NCI-H2029 treated with DMSO at 0.1 percent for 48 hours (cell line): ENCODE results near the gene FYB1.
A peak's percentile ranks its signal among the peaks of the same experiment; 100 is the strongest.
"Not testable (repeated sequence)": the region's sequence is repeated elsewhere in the genome, so short reads cannot be mapped to it uniquely, and the experiment has no call there.

Source experiments
- DNase-seq: peaks from one replicate; lab custom pipeline; 2025; lab: John Stamatoyannopoulos, UW

FYB1 gene

GRCh38 chr5:39228596-39228995, 9.2 kb upstream of the FYB1 start:
- DNase-seq: no peak

- DNase-seq: no peak
Observed at GRCh38 chr5:39226558-39226957, 7.2 kb upstream of the FYB1 start.

- DNase-seq: no peak
Observed at GRCh38 chr5:39226100-39226451, 6.7 kb upstream of the FYB1 start.

- DNase-seq: no peak
Observed at GRCh38 chr5:39225405-39226099, 6.2 kb upstream of the FYB1 start.

GRCh38 chr5:39224196-39224761, 4.9 kb upstream of the FYB1 start:
- DNase-seq: no peak

GRCh38 chr5:39223565-39224156, 4.3 kb upstream of the FYB1 start:
- DNase-seq: no peak

- DNase-seq: not testable (repeated sequence)
Observed at GRCh38 chr5:39221671-39222070, 2.3 kb upstream of the FYB1 start.

GRCh38 chr5:39220280-39221030, 1.1 kb upstream of the FYB1 start:
- DNase-seq: no peak

- DNase-seq: no peak
Observed at GRCh38 chr5:39218482-39219402, 621 bp downstream of the FYB1 start.

- peak; percentile 45 for DNase-seq
Observed at GRCh38 chr5:39217365-39218281, 1.7 kb downstream of the FYB1 start.

- no peak for DNase-seq
Observed at GRCh38 chr5:39216631-39217030, 2.7 kb downstream of the FYB1 start.

GRCh38 chr5:39215857-39216256, 3.5 kb downstream of the FYB1 start:
- no peak for DNase-seq

- no peak for DNase-seq
Observed at GRCh38 chr5:39214912-39215709, 4.3 kb downstream of the FYB1 start.

GRCh38 chr5:39213447-39214207, 5.7 kb downstream of the FYB1 start:
- no peak for DNase-seq

GRCh38 chr5:39211773-39212172, 7.6 kb downstream of the FYB1 start:
- no peak for DNase-seq

- no peak for DNase-seq
Observed at GRCh38 chr5:39209924-39210323, 9.4 kb downstream of the FYB1 start.

GRCh38 chr5:39208471-39208870, 10.9 kb downstream of the FYB1 start:
- no peak for DNase-seq

GRCh38 chr5:39207345-39208045, 11.9 kb downstream of the FYB1 start:
- DNase-seq: no peak
